DMS79 (cell line): ENCODE data around the gene SLC26A5.
"Not testable (repeated sequence)": the region's sequence is repeated elsewhere in the genome, so short reads cannot be mapped to it uniquely, and the experiment has no call there.

Source experiments
- DNase-seq: peaks from one replicate; lab custom pipeline; 2025; lab: John Stamatoyannopoulos, UW

Gene SLC26A5

GRCh38 chr7:103399687-103400086 is 46.3 kb downstream of the SLC26A5 start:
- not testable (repeated sequence) for DNase-seq

- no peak for DNase-seq
These were observed 47.4 kb downstream of the SLC26A5 start for GRCh38 chr7:103398483-103399127.

- no peak for DNase-seq
These were observed 49.5 kb downstream of the SLC26A5 start for GRCh38 chr7:103396471-103396870.

GRCh38 chr7:103395071-103395470 is 50.9 kb downstream of the SLC26A5 start:
- DNase-seq, result no peak

GRCh38 chr7:103394566-103394965 is 51.4 kb downstream of the SLC26A5 start:
- no peak for DNase-seq

GRCh38 chr7:103391976-103392375 is 54.0 kb downstream of the SLC26A5 start:
- DNase-seq, result no peak

GRCh38 chr7:103391150-103391549 is 54.9 kb downstream of the SLC26A5 start:
- DNase-seq, result no peak

- DNase-seq, result no peak
These were observed 56.7 kb downstream of the SLC26A5 start for GRCh38 chr7:103389263-103389662.

- no peak for DNase-seq
These were observed 57.4 kb downstream of the SLC26A5 start for GRCh38 chr7:103388469-103389140.

GRCh38 chr7:103387242-103387641 is 58.8 kb downstream of the SLC26A5 start:
- no peak for DNase-seq

- DNase-seq, result no peak
These were observed 64.0 kb downstream of the SLC26A5 start for GRCh38 chr7:103382032-103382402.

- no peak for DNase-seq
These were observed 64.6 kb downstream of the SLC26A5 start for GRCh38 chr7:103381280-103382031.

- DNase-seq, result no peak
These were observed 65.4 kb downstream of the SLC26A5 start for GRCh38 chr7:103380395-103381191.

GRCh38 chr7:103379270-103379975 is 66.6 kb downstream of the SLC26A5 start:
- no peak for DNase-seq

- DNase-seq, result no peak
These were observed 72.0 kb downstream of the SLC26A5 start for GRCh38 chr7:103373866-103374643.

- no peak for DNase-seq
These were observed 76.6 kb downstream of the SLC26A5 start for GRCh38 chr7:103369432-103369831.

- no peak for DNase-seq
These were observed 96.2 kb downstream of the SLC26A5 start for GRCh38 chr7:103349805-103350204.

- no peak for DNase-seq
These were observed 97.0 kb downstream of the SLC26A5 start for GRCh38 chr7:103348959-103349358.

- DNase-seq, result no peak
These were observed 97.6 kb downstream of the SLC26A5 start for GRCh38 chr7:103348452-103348851.

- peak; percentile 79 for DNase-seq
These were observed 98.3 kb downstream of the SLC26A5 start, which contains the start of gene PSMC2 for GRCh38 chr7:103347507-103348267. Gene PSMC2 (plus strand): TSS chr7:103347643. CDS start chr7:103347712, 69 bp downstream.
